Measurements from ENCODE around the gene PDE4D. TPM values are rescaled to one million over a fixed set of nuclear protein-coding genes. Genes with fewer than 3 reads are reported as not detected.

Gene PDE4D
- total and polyA plus RNA-seq, 3 donors from 2014 or later = 7.8 to 13.9 (median 8.7) TPM

- Histone ChIP-seq H3K27ac (no peak overlapping the region), H3K36me3 (ENCODE audit: low read depth, missing control alignments) (no peaks in the 10 kb centered on the region), H3K27me3 (no peaks in the 10 kb centered on the region), H3K4me3 (no peak overlapping the region), H3K9me3 (no peaks in the 10 kb centered on the region), H3K4me1 (no peaks in the 10 kb centered on the region)
- no peak for DNase-seq
- WGBS, 2 donors = 82 to 92% methylated on average over 7 of the region's 7 CpGs
- intact Hi-C loops (cut with DNase I; ENCODE audit: low total_unique reads) = no loop called here
- TF ChIP-seq CTCF (IDR thresholded peaks at IDR 0.05) = no peak
Observed at GRCh38 chr5:59231221-59231931, 662.1 kb downstream of the PDE4D start.

GRCh38 chr5:59222687-59223511, 670.6 kb downstream of the PDE4D start:
- Histone ChIP-seq H3K4me1 (no peaks in the 10 kb centered on the region), H3K9me3 (no peaks in the 10 kb centered on the region), H3K36me3 (ENCODE audit: low read depth, missing control alignments) (no peaks in the 10 kb centered on the region), H3K27ac (no peak overlapping the region), H3K4me3 (no peak overlapping the region), H3K27me3 (no peaks in the 10 kb centered on the region)
- intact Hi-C loops (cut with DNase I; ENCODE audit: low total_unique reads) = no loop called here
- DNase-seq = no peak
- no peak for TF ChIP-seq CTCF (IDR thresholded peaks at IDR 0.05)
- no peak for TF ChIP-seq POLR2A (IDR thresholded peaks at IDR 0.05)

GRCh38 chr5:59221769-59222168, 671.8 kb downstream of the PDE4D start:
- no peaks in the 10 kb centered on the region for H3K36me3 ChIP-seq (ENCODE audit: low read depth, missing control alignments)
- no peak for DNase-seq
- 76 to 82% methylated on average over 2 of the region's 2 CpGs for WGBS, 2 donors
- H3K4me3 ChIP-seq = no peak overlapping the region
- H3K9me3 ChIP-seq = no peaks in the 10 kb centered on the region
- no peak overlapping the region for H3K27ac ChIP-seq
- no peaks in the 10 kb centered on the region for H3K27me3 ChIP-seq
- TF ChIP-seq CTCF (IDR thresholded peaks at IDR 0.05) (no peak), POLR2A (IDR thresholded peaks at IDR 0.05) (no peak)
- H3K4me1 ChIP-seq = no peaks in the 10 kb centered on the region
- intact Hi-C loops (cut with DNase I; ENCODE audit: low total_unique reads) = no loop called here

GRCh38 chr5:59218424-59219045, 675.0 kb downstream of the PDE4D start:
- no peak overlapping the region for H3K4me3 ChIP-seq
- TF ChIP-seq CTCF (IDR thresholded peaks at IDR 0.05) (peak in 1 of 3 experiments; percentile 49), POLR2A (IDR thresholded peaks at IDR 0.05) (no peak)
- no peaks in the 10 kb centered on the region for H3K4me1 ChIP-seq
- intact Hi-C loops (cut with DNase I; ENCODE audit: low total_unique reads) = no loop called here
- H3K27ac ChIP-seq = no peak overlapping the region
- 97 to 98% methylated on average over 2 of the region's 2 CpGs for WGBS, 2 donors
- H3K9me3 ChIP-seq = no peaks in the 10 kb centered on the region
- H3K27me3 ChIP-seq = no peaks in the 10 kb centered on the region
- DNase-seq = no peak
- H3K36me3 ChIP-seq (ENCODE audit: low read depth, missing control alignments) = no peaks in the 10 kb centered on the region
